ENCODE data around the gene PILRA.
A peak's percentile ranks its signal among the peaks of the same experiment; 100 is the strongest.
"Not testable (repeated sequence)": the region's sequence is repeated elsewhere in the genome, so short reads cannot be mapped to it uniquely, and the experiment has no call there.

PILRA gene

GRCh38 chr7:100373261-100373831, at the start of gene PILRA:
Gene PILRA, plus strand, starts transcription at chr7:100373487. Its CDS starts 170 bp downstream, at chr7:100373657.
- peak; percentile 15 for DNase-seq (ENCODE audit: low read depth)

- not testable (repeated sequence) for DNase-seq (ENCODE audit: low read depth)
These were observed 49.1 kb upstream of the PILRA start for GRCh38 chr7:100324194-100324593.

- not testable (repeated sequence) for DNase-seq (ENCODE audit: low read depth)
These were observed 47.6 kb upstream of the PILRA start for GRCh38 chr7:100325671-100326070.

- not testable (repeated sequence) for DNase-seq (ENCODE audit: low read depth)
These were observed 46.4 kb upstream of the PILRA start for GRCh38 chr7:100326914-100327313.

- peak; percentile 92 for DNase-seq (ENCODE audit: low read depth)
These were observed 37.5 kb upstream of the PILRA start for GRCh38 chr7:100335566-100336466.

GRCh38 chr7:100338083-100338696, 35.1 kb upstream of the PILRA start:
- DNase-seq (ENCODE audit: low read depth) = peak; percentile 18

GRCh38 chr7:100341286-100341685, 32.0 kb upstream of the PILRA start:
- not testable (repeated sequence) for DNase-seq (ENCODE audit: low read depth)

- DNase-seq (ENCODE audit: low read depth) = no peak
These were observed 30.5 kb upstream of the PILRA start for GRCh38 chr7:100342765-100343164.

- not testable (repeated sequence) for DNase-seq (ENCODE audit: low read depth)
These were observed 29.1 kb upstream of the PILRA start for GRCh38 chr7:100344124-100344559.

- peak; percentile 79 for DNase-seq (ENCODE audit: low read depth)
These were observed 28.6 kb upstream of the PILRA start for GRCh38 chr7:100344560-100345287.

GRCh38 chr7:100345288-100345672, 28.0 kb upstream of the PILRA start:
- peak; percentile 54 for DNase-seq (ENCODE audit: low read depth)

- DNase-seq (ENCODE audit: low read depth) = no peak
These were observed 26.4 kb upstream of the PILRA start for GRCh38 chr7:100346921-100347320.

GRCh38 chr7:100348805-100349204, 24.5 kb upstream of the PILRA start:
- DNase-seq (ENCODE audit: low read depth) = no peak

GRCh38 chr7:100349757-100350156, 23.5 kb upstream of the PILRA start:
- no peak for DNase-seq (ENCODE audit: low read depth)

GRCh38 chr7:100351657-100352058, 21.6 kb upstream of the PILRA start:
- DNase-seq (ENCODE audit: low read depth) = no peak

- not testable (repeated sequence) for DNase-seq (ENCODE audit: low read depth)
These were observed 21.0 kb upstream of the PILRA start for GRCh38 chr7:100352230-100352781.

GRCh38 chr7:100352984-100353684, 20.2 kb upstream of the PILRA start:
- no peak for DNase-seq (ENCODE audit: low read depth)

GRCh38 chr7:100353685-100354330, 19.5 kb upstream of the PILRA start:
- no peak for DNase-seq (ENCODE audit: low read depth)

- no peak for DNase-seq (ENCODE audit: low read depth)
These were observed 16.7 kb upstream of the PILRA start for GRCh38 chr7:100356416-100357068.

GRCh38 chr7:100357131-100357561, 16.1 kb upstream of the PILRA start:
- no peak for DNase-seq (ENCODE audit: low read depth)
